Measurements from ENCODE around the gene DNAJC2.
"Not testable (repeated sequence)": the region's sequence is repeated elsewhere in the genome, so short reads cannot be mapped to it uniquely, and the experiment has no call there.

The DNAJC2 gene

DNA sequence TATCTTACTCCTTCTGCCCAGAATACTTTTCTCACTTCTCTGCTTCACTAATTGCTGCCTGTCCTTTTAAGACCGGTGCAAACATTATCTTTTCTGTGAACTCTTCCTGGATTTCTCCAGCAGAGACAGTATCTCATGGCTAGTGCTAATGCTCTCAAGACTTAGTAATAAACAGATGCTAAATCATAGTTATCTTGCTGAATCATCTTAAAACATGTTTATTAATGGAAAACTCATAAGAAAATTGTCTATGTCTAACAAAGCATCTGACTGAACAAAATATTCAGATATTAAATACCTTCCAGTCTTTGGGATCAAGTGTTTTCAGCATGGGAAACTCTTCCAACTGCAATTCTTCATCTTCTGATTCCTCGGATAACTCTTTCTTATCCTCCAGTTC lies 3.1 kb downstream of the DNAJC2 start:
- no peak for DNase-seq

DNA sequence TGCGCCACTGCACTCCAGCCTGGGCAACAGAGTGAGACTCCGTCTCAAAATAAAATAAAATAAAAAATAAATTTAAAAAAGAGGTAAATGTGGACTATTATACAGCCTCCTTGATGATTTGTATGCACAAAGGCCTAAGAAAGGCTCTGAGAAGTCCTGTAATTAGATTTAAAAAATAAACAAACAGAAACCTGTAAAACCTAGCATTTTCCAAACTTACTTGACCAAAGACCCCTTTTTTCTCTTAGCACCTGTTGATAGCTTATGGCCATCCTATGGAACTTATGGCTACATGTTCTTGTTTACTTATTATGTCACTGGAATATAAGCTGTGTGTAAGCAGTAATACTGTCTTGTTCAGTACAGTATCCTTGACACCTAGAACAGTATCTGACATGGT lies 5.7 kb downstream of the DNAJC2 start:
- DNase-seq, result no peak

DNA sequence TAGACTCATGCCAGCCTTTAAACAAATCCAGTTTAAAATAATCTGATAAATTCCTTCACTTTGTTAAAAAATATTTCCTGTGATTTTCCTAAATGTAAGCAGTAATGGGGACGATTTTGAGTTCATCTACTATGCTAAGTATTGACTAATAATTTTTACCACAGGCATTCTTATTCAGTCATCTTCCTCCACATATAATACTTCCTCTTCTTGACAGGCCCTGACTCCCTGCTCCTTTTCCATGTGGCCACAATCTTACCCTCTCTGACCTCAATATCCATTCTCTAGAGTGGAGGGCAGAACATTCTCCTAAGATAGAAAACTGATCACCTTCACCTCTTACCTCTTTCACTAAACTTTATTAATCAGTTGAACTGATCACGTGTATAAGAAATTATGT lies 7.8 kb downstream of the DNAJC2 start:
- peak; percentile 42 to 67 (median 55) for DNase-seq

DNA sequence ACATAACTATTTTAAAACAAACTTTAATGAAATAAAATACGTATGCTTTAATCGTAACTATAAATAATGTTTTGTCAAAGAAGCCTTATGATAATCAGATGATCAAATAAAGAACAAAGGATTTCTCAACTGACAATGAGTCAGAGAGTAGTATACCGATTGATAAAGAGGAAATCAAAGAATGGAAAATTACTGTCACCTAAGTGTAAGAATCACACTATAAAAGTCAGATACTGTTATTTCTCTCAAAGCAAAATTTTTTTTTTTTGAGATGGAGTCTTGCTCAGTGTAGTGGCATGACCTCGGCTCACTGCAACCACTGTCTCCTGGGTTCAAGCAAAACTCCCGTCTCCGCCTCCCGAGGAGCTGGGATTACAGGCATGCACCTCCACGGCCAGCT lies 18.8 kb downstream of the DNAJC2 start:
- peak in 1 of 4 experiments; percentile 41 for DNase-seq

DNA sequence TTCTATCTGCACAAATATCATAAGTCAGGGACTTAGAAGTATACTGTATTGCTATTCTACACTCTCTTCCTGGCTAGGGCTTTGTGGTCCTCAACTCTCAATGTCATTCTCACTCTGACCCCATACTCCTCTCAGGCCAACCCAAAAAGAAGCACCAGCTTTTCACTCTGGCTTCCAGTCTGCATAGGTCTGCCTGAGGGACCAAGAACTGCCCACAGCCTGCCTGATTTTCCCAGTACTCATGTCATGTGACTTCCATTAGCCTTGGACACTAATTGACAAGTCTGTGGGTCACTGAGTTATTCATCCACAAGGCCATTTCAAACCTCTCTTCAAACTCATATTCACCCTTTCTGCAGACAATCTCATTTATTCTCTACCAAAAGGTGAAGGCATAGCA lies 27.6 kb downstream of the DNAJC2 start:
- DNase-seq, result no peak

DNA sequence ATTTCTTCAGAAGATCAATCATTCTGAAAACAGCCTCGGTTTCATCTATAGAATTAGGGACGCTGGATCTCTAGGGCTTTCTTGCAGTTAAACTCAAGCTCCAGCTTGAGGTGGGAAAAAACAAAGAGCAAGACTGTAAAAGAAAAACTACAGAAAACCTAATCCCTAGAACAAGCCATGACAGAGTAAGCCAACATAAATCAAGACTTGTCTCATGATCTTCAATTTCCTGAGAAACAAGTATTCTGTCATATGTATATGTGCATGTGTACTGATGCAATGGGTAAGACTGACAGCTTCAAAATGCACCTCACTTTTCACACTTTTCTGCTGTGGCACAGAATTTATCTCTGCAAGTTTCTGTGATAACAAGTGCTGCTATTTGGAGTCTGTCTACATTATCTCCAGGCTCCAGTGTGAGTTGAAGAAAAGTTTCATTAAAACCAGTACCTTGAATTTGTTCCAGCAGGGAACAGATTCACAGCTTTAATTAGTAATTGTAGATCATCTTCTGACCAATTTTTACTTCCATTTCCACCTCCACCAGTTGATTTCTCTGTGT lies 28.1 kb downstream of the DNAJC2 start:
- no peak for DNase-seq

DNA sequence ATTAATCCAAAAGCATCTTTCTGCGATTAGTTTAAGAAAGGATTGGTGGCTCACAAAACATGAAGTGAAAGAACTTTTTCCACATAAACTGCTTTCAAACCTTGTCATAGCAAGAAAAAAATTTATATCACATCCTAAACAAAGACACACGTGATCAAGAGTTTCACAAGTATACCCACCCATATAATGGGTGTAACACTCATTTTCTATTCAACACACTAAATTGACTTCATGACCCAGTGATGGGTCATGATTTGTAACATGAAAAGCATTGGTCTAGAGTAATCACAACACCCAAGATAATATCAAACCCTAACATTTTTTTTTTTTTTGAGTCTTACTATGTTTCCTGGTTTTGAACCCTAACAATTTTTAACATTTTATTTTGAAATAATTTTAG lies 29.7 kb downstream of the DNAJC2 start:
- DNase-seq, result no peak

DNA sequence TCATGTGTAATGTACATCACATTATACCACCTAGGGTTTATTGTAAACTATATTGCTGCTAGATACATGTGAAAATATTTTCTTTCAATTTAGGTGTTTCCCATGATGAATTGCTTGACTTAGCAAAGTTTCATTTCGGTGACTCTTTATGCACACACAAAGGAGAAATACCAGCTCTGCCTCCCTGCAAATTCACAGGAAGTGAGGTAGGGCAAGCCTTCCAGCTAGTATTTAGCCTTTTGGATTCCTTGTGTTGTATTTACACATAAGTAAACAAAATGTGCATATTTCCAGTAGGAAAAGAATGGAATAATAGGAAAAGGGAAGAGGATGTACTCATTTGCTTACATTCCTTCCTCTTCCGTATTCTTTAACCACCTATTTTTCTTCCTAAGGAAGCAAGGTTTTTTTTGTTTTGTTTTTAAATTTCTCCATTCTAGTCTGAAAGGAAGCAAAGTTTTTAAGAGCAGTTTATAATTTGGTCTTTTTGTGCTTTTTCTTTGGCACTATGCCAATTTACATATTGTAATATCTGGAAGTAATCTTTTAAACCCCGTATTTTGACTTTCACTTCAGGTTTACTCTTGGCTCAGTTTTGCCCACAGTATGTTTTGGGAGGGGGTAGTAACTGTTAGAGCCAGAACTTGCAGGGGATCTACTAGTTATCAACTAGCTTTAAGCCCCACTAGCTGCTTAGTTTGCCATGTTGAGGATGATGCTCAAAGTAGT lies 36.9 kb downstream of the DNAJC2 start:
- peak in 1 of 4 experiments; percentile 7 for DNase-seq

DNA sequence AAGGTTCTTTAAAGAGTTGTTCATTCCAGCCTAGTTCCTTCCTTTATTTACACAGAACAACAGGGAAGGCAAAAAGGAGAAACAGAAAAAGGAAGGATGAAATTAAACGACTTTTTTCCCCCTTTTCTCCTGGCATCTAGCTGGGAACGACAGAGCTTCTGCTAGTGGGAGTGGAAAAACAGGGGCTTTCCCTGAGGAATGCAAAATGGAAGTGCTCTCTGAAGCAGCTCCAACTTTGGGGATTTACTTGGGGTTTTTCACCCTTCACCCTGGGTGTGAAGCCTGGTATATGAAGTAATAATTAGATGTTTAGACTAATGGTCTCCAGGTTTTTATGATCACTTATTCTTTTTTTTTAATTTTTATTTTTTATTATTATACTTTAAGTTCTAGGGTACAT lies 43.1 kb downstream of the DNAJC2 start:
- DNase-seq, result peak in 2 of 4 experiments; percentile 6 to 10

DNA sequence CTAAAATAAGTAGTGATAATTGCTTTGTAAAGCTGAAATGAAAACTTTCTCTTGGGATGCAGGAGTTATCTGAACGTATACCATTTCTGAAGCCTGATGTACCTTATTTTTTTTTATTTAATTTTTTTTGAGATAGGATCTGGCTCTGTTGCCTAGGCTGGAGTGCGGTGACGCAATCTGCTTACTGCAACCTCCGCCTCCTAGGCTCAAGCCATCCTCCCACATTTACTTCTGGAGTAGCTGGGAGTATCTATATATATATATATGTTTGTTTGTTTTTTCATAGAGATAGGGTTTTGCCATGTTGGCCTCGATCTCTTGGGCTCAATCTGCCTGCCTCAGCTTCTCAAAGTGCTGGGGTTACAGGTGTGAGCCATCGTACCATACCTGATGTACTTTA lies 44.9 kb downstream of the DNAJC2 start:
- peak in 2 of 4 experiments; percentile 16 to 33 for DNase-seq

DNA sequence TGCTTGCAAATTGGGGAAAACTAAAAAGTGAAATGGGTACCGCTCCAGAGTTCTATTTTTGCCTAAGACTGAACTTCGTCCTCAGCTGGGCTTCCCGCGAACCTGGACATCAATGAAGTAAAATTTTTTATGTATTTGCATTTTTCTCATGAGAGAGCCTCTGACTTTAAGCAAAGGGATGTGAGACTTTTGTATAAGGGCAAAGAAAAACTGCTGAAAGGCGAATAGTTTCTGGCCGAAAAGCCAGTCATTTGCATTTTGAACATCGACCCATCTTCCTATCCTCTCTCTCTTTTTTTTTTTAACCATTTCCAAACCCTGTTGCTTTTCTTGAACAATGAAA lies 46.8 kb downstream of the DNAJC2 start:
- DNase-seq, result no peak

DNA sequence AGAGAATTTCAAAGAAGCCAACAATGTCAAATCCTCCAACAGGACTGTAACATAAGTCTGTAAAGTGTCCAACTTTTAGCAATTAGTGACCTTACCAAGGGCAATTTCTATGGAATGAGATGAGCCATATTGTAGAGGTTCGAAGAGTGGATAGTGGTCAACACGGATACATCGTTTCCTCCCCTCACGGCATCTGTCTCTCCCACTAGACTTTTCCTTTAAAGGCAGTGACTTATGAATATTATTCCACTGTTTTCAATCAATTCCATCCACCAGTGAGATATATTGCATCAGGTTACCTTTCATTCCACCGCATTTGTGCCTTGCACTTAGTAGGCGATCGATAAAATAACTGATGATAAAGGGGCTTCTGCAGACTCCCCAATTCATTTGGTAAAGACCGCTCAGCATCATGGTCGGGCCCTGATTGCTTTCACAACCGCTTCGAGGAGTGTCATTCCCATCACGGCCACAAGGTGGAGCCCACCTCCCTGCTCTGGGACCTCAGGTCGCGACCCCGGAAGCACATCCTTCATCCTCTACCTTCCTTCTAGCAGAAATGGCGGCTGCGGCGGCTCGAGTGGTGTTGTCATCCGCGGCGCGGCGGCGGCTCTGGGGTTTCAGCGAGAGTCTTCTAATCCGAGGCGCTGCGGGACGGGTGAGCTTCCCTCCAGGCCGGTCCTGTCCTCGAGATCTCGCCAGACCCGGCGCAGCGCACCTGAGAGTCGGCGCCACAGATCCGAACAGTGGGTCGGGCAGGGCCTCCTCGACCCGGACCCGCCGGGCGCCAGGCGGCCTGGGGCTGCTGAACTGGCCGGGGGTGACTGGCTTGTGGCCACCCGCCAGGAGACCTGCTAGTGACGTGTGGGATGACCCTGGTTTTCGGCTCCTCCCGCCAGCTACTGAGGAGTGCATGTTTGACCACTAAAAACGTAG lies 47.4 kb downstream of the DNAJC2 start, which contains the start of gene PMPCB:
TSS of gene PMPCB (plus strand) at position 535 of the 936 bp plus-strand sequence. CDS start at position 560, 25 bp downstream.
- DNase-seq, result peak; percentile 95 to 97 (median 95)

DNA sequence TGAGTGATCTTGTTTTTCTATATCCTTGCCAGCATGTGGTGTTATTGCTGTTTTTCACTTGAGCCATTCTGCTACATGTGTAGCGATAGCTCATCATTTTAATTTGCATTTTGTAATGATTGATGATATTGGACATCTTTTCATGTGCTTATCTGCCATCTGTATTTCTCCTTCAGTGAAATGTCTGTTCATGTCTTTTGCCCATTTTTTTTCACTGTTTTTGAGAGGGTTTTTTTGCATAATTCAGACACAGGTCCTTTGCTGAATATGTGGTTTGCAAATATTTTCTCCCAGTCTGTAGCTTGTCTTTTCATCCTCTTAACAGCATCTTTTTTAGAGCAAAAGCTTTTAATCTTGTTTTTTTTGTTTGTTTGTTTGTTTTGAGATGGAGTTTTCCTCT lies 51.0 kb downstream of the DNAJC2 start:
- no peak for DNase-seq

DNA sequence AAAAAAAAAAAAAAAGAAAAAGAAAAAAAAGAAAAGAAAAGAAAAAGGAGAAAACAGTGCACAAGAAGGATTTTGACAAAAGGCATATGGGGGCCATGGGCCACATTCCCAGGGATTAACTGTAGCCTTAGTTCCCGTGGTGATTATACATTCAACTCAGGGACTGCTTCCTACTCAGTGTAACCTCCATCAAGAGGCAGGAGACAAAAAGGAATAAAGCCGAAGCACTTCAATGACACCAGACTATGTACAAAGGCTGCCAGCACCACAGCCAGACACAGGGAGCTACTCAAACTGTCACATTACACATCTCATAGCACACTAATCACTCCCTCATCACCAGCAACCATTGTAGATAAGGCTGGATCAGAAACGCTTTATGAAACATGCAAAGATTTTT lies 52.4 kb downstream of the DNAJC2 start:
- DNase-seq, result no peak

DNA sequence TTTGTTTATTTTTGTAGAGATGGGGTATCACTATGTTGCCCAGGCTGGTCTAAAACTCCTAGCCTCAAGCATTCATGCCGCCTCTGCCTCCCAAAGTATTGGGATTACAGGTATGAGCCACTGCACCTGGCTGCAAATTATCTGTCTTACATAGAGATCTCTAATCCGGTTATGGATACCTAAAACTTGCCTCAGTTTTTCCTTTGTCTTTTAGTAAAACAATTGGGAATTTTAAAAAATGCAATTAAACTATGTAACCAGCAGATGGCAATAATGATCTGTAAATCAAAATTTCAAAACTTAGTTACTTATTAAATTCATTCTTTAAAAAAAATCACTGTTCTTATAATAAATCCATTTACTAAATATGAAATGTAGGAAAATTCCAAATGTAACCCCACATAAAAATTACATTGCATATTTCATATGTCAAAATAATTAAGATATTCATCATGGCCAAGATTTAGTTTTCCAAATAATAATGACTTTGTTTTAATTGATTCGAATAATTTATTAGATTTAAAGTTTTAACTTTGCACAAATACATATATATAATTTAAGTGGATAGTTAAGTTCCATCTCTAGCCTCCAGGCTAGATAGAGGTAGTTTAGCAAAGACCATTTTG lies 61.7 kb downstream of the DNAJC2 start:
- not testable (repeated sequence) for DNase-seq

DNA sequence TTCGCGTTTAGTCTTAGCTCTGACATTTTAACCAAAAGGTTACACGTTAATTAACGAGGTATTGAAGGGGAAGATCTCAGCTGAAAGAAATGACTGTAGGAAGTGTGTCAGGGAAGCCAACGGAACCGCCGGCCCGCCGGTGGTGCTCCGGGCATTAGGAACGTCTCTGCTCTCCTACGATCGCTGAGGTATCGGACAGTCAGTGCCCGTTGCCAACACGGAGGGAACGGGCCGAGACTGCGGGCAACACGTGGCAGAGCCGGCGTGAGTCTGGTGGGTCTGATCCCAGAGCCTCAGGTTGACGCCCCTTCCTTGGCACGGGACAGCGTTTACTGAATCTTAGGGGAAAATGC lies 63.8 kb downstream of the DNAJC2 start:
- DNase-seq, result peak in 2 of 4 experiments; percentile 5 to 21

DNA sequence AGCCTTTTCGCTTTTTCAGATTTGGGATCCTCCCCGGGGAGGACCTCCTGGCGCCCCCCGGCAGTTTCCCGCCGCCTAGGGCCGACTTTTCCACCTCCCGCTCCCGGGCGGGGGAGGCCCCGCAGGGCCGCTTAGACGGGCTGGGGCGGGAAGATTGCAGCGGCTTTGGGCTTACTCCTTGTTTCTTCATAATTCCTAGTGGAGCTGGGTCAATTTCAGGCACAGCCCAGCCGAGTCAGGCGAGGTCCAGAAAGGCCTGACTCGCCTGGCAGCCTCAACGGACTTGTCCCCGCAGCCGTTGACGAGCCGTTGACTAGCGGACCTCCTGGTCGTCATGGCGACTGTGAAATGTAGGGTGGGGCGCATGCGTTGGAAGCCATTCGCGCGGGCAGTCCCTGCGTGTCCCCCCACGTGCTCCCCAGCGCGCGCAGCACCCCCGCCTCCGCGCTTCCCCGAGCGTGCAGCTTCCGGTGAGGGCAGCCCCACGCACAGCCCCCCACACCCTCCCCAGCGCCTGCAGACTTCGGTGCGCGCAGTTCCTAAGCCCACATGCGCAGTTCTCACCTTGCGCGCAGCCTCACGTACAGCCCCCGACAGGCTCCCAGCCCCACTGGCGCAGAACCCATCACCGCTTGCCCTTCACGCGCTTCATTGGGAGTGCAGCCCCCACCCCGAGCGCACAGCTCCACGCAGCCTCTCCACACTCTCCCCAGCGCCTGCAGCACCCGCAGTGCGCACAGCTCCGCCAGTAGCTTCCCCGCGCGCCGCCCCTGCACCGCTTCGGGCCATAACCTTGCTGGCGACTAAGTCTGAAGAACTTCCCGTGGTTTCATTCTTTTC lies 64.4 kb downstream of the DNAJC2 start:
- peak; percentile 59 to 76 (median 64) for DNase-seq

DNA sequence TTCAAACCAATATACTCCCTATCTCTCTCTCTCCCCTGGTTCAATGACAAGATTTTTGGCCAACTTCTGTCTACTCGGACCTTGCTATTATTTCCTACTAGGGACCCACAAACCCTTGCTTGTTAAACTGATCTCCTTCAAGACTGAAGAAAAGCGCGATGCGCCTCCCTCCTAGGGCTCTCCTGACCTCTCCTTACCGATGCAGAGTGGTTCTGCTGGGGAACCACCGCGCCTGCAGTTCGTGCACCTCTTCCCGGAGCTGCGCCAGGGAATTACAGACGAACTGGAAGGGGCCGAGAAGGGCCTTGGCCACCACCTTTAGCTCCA lies 65.0 kb downstream of the DNAJC2 start:
- DNase-seq, result peak in 1 of 4 experiments; percentile 3

DNA sequence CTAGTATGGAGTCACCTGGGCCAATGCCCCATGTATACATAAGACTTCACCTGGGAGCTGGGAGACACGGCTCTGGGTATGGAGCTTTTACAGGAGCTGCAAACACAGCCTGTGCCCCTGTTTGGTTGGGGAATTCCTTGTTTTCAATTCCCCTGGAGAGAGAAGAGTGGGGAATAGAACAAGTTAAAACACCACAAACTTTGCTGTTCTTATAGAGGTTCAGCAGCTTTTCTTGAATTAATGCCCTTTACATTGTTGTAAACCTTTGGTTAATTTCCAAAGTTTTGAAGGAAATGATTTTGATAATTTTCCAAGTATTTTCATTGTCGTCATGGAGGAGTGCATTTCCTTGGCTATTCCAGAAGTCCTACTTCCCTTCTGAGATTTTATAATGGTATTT lies 66.4 kb downstream of the DNAJC2 start:
- DNase-seq, result not testable (repeated sequence)

DNA sequence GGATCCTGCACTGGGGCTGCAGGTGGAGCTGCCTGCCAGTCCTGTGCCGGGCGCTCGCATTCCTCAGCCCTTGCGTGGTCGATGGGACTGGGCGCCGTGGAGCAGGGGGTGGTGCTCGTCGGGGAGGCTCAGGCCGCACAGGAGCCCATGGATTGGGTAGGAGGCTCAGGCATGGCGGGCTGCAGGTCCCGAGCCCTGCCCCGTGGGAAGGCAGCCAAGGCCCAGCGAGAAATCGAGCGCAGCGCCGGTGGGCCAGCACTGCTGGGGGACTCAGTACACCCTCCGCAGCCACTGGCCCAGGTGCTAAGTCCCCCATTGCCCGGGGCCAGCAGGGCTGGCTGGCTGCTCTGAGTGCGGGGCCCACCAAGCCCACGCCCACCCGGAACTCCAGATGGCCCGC lies 69.7 kb downstream of the DNAJC2 start:
- DNase-seq, result not testable (repeated sequence)

DNA sequence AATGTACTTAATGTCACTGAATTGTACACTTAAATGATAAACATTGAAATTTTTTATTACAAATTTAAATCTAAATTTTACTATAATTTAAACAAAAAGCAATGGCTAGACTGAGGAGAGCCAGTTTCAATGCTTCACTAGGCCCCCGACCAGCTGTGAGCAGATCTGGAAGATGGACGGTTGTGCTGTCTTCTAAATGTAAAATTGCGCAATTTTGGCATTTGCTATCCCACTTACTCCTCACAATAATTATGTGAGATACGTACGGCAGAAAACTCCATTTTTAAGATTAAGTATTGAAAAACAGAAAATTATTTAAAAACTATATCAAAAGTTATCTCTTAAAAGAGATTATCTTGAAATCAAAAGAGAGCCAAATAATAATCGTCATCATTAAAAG lies 71.2 kb downstream of the DNAJC2 start:
- not testable (repeated sequence) for DNase-seq

DNA sequence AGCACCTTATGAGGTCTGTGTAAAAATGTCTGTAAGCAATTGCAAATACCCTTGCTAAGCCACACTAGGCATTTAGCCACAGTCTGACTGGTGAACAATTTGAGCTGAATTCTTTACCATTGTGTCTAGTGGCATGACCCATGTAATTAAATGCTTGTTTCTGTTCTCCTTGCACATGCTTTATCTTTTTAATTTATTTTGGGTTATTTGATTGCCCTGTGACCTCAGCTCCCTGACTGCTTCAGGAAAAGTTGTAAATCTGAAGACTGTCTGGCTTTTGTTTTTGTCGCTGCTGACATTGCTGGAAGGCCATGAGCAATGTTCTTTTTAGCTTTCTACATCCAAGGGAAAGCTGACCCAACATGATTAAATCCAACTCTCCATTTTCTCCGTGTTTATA lies 78.3 kb downstream of the DNAJC2 start:
- DNase-seq, result not testable (repeated sequence)
